Duodenal mucosa (tissue), 2 donors: ENCODE measurements around the gene DPP3.
"Not testable (repeated sequence)": the region's sequence is repeated elsewhere in the genome, so short reads cannot be mapped to it uniquely, and the experiment has no call there.

ENCODE experiments used
- H3K27ac ChIP-seq: one replicate; pipeline ENCODE4 v1.7.0; 2013; ENCODE audit warnings: low read depth, low read length
- H3K27me3 ChIP-seq, 2 donors: one replicate each; pipeline ENCODE4 v1.7.0; 2013; ENCODE audit warnings: low read length in 2 of 2, control low read depth in 1 of 2; ENCODE audit not compliant: insufficient read depth in 2 of 2, control insufficient read depth in 1 of 2
- H3K36me3 ChIP-seq, 2 donors: one replicate each; pipeline ENCODE4 v1.7.0; 2013; ENCODE audit warnings: low read length in 2 of 2, control low read depth in 1 of 2; ENCODE audit not compliant: insufficient read depth in 2 of 2, control insufficient read depth in 1 of 2
- H3K4me1 ChIP-seq, 2 donors: one replicate each; pipeline ENCODE4 v1.7.0; 2013; ENCODE audit warnings: low read length in 2 of 2, control low read depth in 1 of 2; ENCODE audit not compliant: insufficient read depth in 2 of 2, control insufficient read depth in 1 of 2
- H3K4me3 ChIP-seq, 2 donors: one replicate each; pipeline ENCODE4 v1.7.0; 2013; ENCODE audit warnings: low read length in 2 of 2, low read depth in 1 of 2
- H3K9ac ChIP-seq, 2 donors: one replicate each; pipeline ENCODE4 v1.7.0; 2013; ENCODE audit warnings: low read length in 2 of 2, low read depth in 1 of 2
- H3K9me3 ChIP-seq, 2 donors: one replicate each; pipeline ENCODE4 v1.7.0; 2013; ENCODE audit warnings: low read length in 2 of 2, control low read depth in 1 of 2; ENCODE audit not compliant: control insufficient read depth in 1 of 2

The DPP3 gene

DNA sequence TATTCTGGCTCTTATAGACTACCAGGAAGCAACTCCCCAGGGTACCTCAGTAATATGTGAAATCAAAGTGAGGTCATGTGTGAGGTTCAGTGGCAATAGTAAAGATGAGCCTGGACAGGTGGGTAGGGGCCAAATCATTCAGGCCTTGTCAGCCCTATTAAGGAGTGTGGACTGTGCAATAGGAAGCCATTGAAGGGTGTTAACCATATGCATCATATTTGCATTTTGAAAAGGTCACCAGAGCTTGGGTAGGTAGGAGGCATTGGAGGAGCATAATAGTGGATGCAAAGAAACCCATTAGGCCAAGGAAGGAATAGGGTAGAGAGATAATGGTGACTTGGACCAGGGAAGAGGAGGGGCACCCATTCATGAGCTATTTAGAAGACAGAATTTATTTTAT lies 33.2 kb upstream of the DPP3 start:
- peaks cover 9 to 10% of the 10 kb centered on the region in 2 donors for H3K9me3 ChIP-seq
- H3K4me1 ChIP-seq = no peaks in the 10 kb centered on the region
- H3K9ac ChIP-seq = no peak overlapping the region
- no peaks in the 10 kb centered on the region for H3K27me3 ChIP-seq
- H3K36me3 ChIP-seq = no peaks in the 10 kb centered on the region
- H3K27ac ChIP-seq = no peak overlapping the region
- no peak overlapping the region for H3K4me3 ChIP-seq

GRCh38 chr11:66448523-66448922 lies 31.7 kb upstream of the DPP3 start:
- Histone ChIP-seq H3K4me3 (no peak overlapping the region), H3K9me3 (peaks cover 3 to 4% of the 10 kb centered on the region in 2 donors), H3K27ac (no peak overlapping the region), H3K4me1 (no peaks in the 10 kb centered on the region), H3K9ac (no peak overlapping the region), H3K27me3 (peaks cover 0 to 3% of the 10 kb centered on the region in 2 donors), H3K36me3 (no peaks in the 10 kb centered on the region)

- no peaks in the 10 kb centered on the region for H3K36me3 ChIP-seq
- H3K27ac ChIP-seq = no peak overlapping the region
- peaks cover 0 to 3% of the 10 kb centered on the region in 2 donors for H3K27me3 ChIP-seq
- no peaks in the 10 kb centered on the region for H3K9me3 ChIP-seq
- no peaks in the 10 kb centered on the region for H3K4me1 ChIP-seq
- no peak overlapping the region for H3K4me3 ChIP-seq
- H3K9ac ChIP-seq = no peak overlapping the region
These were observed 29.7 kb upstream of the DPP3 start for GRCh38 chr11:66450560-66450959.

DNA sequence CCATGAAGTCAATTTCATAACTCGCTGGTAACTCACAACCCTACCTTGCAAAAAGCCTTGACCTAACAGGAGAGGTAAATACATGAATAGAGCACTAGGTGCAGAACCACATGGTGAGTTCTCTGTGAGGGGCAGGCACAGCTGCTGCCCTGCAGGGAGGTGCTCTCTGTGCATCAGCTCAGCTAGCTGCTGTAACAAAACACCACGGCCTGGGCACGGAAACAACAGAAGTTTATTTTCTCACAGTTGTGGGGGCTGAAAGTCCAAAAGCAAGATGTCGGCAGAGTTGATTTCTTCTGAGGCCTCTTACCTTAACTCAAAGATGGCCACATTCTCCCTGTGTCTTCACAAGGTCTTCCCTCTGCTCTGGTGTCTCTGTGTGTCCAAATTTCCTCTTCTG lies 28.6 kb upstream of the DPP3 start:
- Histone ChIP-seq H3K36me3 (no peaks in the 10 kb centered on the region), H3K4me1 (no peaks in the 10 kb centered on the region), H3K9ac (no peak overlapping the region), H3K27me3 (peaks cover 0 to 3% of the 10 kb centered on the region in 2 donors), H3K4me3 (no peak overlapping the region), H3K27ac (no peak overlapping the region), H3K9me3 (no peaks in the 10 kb centered on the region)

DNA sequence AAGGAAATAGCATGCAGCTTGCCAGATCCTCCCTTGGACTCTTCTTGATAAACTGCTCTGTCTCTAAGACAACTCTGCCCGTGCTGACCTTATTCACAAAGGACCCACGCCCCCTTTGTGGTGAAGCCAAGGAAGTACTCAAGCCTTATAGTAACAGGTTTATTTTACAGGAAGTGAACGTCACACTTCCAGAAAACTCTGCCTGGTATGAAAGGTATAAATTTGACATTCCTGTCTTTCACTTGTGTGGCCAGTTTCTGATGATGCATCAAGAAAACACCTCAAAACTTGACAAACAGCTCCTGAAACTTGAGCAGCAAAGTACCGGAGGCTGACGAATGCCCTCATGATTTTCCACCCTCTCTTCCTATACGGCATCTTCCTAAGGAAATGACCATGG lies 26.0 kb upstream of the DPP3 start:
- Histone ChIP-seq H3K36me3 (no peaks in the 10 kb centered on the region), H3K27ac (no peak overlapping the region), H3K9me3 (no peaks in the 10 kb centered on the region), H3K27me3 (peaks cover 0 to 3% of the 10 kb centered on the region in 2 donors), H3K9ac (no peak overlapping the region), H3K4me3 (no peak overlapping the region), H3K4me1 (no peaks in the 10 kb centered on the region)

DNA sequence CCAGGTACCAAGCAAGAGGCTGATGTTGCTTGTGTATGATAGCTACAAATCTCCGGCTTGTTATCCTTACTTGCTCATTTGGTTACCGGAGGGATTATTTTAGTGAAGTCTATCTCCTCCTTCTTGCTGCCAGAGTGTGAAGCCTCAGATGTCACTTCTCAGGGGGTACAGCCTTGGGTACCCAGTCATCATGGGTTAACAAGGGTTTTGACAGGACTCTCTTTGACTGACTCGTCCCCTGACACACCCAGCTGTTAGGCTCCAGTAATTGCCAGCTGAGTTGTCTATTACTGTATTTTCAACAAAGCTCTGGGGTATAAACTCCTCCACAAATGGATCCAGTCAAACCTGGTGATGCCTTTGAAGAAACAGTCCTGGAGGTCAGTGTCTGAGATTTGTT lies 25.4 kb upstream of the DPP3 start:
- H3K27ac ChIP-seq = no peak overlapping the region
- H3K4me3 ChIP-seq = no peak overlapping the region
- H3K27me3 ChIP-seq = peaks cover 0 to 3% of the 10 kb centered on the region in 2 donors

GRCh38 chr11:66457826-66458225 lies 22.4 kb upstream of the DPP3 start:
- H3K27ac ChIP-seq = no peak overlapping the region
- H3K27me3 ChIP-seq = no peaks in the 10 kb centered on the region
- H3K4me1 ChIP-seq = no peaks in the 10 kb centered on the region
- no peak overlapping the region for H3K9ac ChIP-seq
- no peaks in the 10 kb centered on the region for H3K36me3 ChIP-seq
- no peaks in the 10 kb centered on the region for H3K9me3 ChIP-seq
- H3K4me3 ChIP-seq = no peak overlapping the region

More for the DNA sequence above, 25.4 kb upstream of the DPP3 start:
- no peak overlapping the region for H3K9ac ChIP-seq
- H3K4me1 ChIP-seq = no peaks in the 10 kb centered on the region
- H3K36me3 ChIP-seq = no peaks in the 10 kb centered on the region
- no peaks in the 10 kb centered on the region for H3K9me3 ChIP-seq

DNA sequence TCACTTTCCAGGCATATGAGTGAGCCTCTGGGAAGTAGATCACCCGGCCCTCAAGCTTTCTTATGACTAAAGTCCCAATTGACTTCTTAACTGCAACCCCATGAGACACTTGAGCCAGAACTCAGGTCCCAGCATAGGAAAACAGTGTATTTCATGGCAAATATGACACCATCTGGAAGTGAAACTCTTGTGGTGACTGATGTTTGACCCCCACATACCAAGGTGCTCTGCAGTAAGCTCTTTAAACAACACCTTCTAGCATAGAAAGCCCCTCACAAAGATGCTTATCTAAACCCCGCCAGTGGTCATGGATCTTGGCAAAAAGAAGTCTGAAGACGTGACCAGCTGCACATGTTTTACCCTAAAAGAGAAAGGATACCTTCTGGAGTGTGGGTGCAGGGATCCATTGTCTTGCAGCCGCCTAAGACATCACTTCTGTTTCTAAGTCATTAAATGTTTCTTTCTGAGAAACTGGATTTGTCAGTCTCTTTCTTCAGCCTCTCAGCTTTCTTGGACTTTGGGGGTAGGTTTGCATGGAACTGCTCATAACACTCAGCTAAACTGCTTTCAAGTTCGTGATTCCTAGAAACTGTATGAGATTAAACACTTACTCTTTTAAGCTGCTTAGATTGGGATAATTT lies 21.0 kb upstream of the DPP3 start:
- no peak overlapping the region for H3K27ac ChIP-seq
- H3K4me3 ChIP-seq = no peak overlapping the region
- H3K27me3 ChIP-seq = no peaks in the 10 kb centered on the region
- no peaks in the 10 kb centered on the region for H3K36me3 ChIP-seq
- no peaks in the 10 kb centered on the region for H3K4me1 ChIP-seq
- H3K9me3 ChIP-seq = no peaks in the 10 kb centered on the region
- no peak overlapping the region for H3K9ac ChIP-seq

DNA sequence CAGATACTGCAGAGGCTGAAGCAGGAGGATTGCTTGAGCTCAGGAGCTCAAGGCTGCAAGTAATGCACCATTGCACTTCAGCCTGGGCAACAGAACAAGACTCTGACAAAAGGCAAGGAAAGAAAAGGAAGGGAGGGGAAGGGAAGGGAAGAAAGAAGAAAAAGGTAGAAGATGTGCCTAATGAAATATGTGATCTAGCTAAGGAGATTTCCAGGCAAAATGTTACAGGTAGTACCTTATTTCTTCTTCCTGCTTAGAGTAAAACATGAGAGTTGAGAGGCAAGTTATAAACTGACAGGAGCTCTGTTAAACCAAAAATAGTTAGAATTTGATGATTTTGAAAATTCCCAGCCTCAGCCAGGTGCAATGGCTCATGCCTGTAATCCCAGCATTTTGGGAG lies 18.2 kb upstream of the DPP3 start:
- Histone ChIP-seq H3K36me3 (no peaks in the 10 kb centered on the region), H3K9me3 (no peaks in the 10 kb centered on the region), H3K4me3 (no peak overlapping the region), H3K27me3 (no peaks in the 10 kb centered on the region), H3K4me1 (peaks cover 0 to 3% of the 10 kb centered on the region in 2 donors), H3K27ac (no peak overlapping the region), H3K9ac (no peak overlapping the region)

GRCh38 chr11:66462911-66463310 lies 17.3 kb upstream of the DPP3 start:
- no peak overlapping the region for H3K27ac ChIP-seq
- H3K36me3 ChIP-seq = no peaks in the 10 kb centered on the region
- H3K27me3 ChIP-seq = no peaks in the 10 kb centered on the region
- no peaks in the 10 kb centered on the region for H3K9me3 ChIP-seq
- no peak overlapping the region for H3K9ac ChIP-seq
- no peak overlapping the region for H3K4me3 ChIP-seq
- H3K4me1 ChIP-seq = peaks cover 7 to 11% of the 10 kb centered on the region in 2 donors

- H3K27me3 ChIP-seq, H3K4me3 ChIP-seq, H3K9ac ChIP-seq, H3K9me3 ChIP-seq, H3K36me3 ChIP-seq, H3K27ac ChIP-seq: not testable (repeated sequence)
- H3K4me1 ChIP-seq = peaks cover 10 to 12% of the 10 kb centered on the region in 2 donors
These were observed 16.1 kb upstream of the DPP3 start for GRCh38 chr11:66464116-66464515.
